ENCODE data around the gene PRKCA.

DNA sequence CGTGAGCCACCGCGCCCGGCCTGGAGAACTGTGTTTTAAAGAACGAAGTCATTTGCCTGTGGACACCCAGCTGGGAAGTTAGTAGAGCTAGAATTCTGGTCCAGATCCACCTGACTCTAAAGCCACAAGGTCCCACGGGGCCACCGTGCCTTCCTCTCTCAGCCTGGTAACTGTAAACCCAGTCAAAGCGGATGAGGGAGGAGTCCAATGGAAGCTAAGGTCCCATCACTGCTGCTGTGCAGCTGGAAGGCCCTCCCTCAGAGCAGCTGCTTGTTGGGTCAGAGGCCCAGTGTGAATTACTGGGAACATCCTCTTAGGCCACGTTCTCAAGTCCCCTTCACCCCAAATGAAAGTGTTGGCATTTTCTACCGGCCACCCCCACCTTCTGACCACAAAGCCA lies 483.7 kb downstream of the PRKCA start:
- TF ChIP-seq SUZ12 (IDR thresholded peaks at IDR 0.05; ENCODE audit: low read depth, low read length) (no peak), ZSCAN9 (CRISPR knock-in tag; IDR thresholded peaks at IDR 0.05; ENCODE audit: borderline replicate concordance) (no peak), PLRG1 (conservative IDR thresholded peaks at IDR 0.05) (no peak)
- TF ChIP-seq, protein P1, sequence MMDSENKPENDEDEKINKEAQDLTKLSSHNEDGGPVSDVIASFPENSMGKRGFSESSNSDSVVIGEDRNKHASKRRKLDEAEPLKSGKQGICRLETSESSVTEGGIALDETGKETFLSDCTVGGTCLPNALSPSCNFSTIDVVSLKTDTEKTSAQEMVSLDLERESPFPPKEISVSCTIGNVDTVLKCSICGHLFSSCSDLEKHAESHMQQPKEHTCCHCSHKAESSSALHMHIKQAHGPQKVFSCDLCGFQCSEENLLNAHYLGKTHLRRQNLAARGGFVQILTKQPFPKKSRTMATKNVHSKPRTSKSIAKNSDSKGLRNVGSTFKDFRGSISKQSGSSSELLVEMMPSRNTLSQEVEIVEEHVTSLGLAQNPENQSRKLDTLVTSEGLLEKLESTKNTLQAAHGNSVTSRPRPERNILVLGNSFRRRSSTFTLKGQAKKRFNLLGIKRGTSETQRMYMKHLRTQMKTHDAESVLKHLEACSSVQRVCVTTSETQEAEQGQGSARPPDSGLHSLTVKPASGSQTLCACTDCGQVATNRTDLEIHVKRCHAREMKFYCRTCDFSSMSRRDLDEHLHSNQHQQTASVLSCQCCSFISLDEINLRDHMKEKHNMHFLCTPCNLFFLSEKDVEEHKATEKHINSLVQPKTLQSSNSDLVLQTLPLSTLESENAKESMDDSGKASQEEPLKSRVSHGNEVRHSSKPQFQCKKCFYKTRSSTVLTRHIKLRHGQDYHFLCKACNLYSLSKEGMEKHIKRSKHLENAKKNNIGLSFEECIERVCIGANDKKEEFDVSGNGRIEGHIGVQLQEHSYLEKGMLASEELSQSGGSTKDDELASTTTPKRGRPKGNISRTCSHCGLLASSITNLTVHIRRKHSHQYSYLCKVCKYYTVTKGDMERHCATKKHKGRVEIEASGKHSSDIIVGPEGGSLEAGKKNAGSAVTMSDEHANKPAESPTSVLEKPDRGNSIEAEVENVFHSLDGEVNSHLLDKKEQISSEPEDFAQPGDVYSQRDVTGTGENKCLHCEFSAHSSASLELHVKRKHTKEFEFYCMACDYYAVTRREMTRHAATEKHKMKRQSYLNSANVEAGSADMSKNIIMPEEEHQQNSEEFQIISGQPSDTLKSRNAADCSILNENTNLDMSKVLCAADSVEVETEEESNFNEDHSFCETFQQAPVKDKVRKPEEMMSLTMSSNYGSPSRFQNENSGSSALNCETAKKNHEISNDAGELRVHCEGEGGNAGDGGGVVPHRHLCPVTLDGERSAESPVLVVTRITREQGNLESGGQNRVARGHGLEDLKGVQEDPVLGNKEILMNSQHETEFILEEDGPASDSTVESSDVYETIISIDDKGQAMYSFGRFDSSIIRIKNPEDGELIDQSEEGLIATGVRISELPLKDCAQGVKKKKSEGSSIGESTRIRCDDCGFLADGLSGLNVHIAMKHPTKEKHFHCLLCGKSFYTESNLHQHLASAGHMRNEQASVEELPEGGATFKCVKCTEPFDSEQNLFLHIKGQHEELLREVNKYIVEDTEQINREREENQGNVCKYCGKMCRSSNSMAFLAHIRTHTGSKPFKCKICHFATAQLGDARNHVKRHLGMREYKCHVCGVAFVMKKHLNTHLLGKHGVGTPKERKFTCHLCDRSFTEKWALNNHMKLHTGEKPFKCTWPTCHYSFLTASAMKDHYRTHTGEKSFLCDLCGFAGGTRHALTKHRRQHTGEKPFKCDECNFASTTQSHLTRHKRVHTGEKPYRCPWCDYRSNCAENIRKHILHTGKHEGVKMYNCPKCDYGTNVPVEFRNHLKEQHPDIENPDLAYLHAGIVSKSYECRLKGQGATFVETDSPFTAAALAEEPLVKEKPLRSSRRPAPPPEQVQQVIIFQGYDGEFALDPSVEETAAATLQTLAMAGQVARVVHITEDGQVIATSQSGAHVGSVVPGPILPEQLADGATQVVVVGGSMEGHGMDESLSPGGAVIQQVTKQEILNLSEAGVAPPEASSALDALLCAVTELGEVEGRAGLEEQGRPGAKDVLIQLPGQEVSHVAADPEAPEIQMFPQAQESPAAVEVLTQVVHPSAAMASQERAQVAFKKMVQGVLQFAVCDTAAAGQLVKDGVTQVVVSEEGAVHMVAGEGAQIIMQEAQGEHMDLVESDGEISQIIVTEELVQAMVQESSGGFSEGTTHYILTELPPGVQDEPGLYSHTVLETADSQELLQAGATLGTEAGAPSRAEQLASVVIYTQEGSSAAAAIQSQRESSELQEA (CRISPR knock-in tag; IDR thresholded peaks at IDR 0.05; ENCODE audit: not compliant biosample characterization), result no peak

Data from HepG2 (cell line).